Progenitor cell of endocrine pancreas (in vitro differentiated cells): Measurements from ENCODE around the gene HMX1. TPM values are rescaled to one million over a fixed set of nuclear protein-coding genes. Genes with fewer than 3 reads are reported as not detected.

ENCODE experiments used
- DNase-seq: peaks from one replicate; pipeline ENCODE4 v3.0.0; 2021; ENCODE audit warnings: low spot score; ENCODE audit not compliant: unreplicated experiment
- H3K27ac Mint-ChIP-seq: 2 replicates; pipeline ENCODE4 v1.8.0; 2021; ENCODE audit warnings: mild to moderate bottlenecking, moderate library complexity, mixed read lengths
- H3K27me3 Mint-ChIP-seq: 2 replicates; pipeline ENCODE4 v1.8.0; 2021; ENCODE audit warnings: mixed read lengths
- H3K36me3 Mint-ChIP-seq: 2 replicates; pipeline ENCODE4 v1.8.0; 2022; ENCODE audit warnings: mixed read lengths; ENCODE audit not compliant: insufficient read depth
- H3K4me1 Mint-ChIP-seq: 2 replicates; pipeline ENCODE4 v1.8.0; 2021; ENCODE audit warnings: low read depth, mixed read lengths
- H3K4me3 Mint-ChIP-seq: 2 replicates; pipeline ENCODE4 v1.8.0; 2021; ENCODE audit warnings: low read depth, mild to moderate bottlenecking, moderate library complexity, mixed read lengths
- H3K9me3 Mint-ChIP-seq: 2 replicates; pipeline ENCODE4 v1.8.0; 2021; ENCODE audit warnings: low read depth, mixed read lengths
- total RNA-seq: library from RNA; stranded (reverse); gene quantifications from 2 replicates; pipeline ENCODE4 v1.2.1, GENCODE V29; 2021
- TF ChIP-seq, protein P1 (sequence below): fragments of 200-600 bp; sonication (generic); IDR thresholded peaks from one replicate; pipeline ENCODE4 v1.5.0; 2021; ENCODE audit warnings: antibody characterized with exemption, mild to moderate bottlenecking; ENCODE audit not compliant: unreplicated experiment

The HMX1 gene
- total RNA-seq, 1 donor from 2014 or later, result 0.65 TPM

DNA sequence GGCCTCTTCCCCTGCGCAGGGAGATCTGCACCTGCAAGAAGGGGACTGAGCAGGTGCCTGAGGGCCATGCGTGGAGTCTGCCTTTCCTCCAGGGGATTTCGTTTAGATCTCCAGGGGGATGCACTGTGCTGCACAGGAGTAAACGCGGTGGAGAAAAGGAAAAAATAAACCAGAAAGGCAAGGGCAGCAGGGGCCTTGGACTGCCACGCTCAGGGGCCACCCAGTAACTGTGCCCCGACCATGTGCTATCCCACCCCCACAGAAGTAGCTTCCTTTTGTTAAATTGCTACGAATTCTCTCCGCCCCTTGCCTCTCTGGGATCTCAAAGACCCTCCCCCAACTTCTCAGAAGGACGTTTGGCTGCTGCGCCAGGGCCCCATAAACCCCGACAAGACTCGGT, 17.2 kb upstream of the HMX1 start:
- no peak for DNase-seq
- no peaks in the 10 kb centered on the region for H3K36me3 Mint-ChIP-seq
- H3K4me3 Mint-ChIP-seq, result no peak overlapping the region
- H3K9me3 Mint-ChIP-seq, result no peaks in the 10 kb centered on the region
- TF ChIP-seq, protein P1, sequence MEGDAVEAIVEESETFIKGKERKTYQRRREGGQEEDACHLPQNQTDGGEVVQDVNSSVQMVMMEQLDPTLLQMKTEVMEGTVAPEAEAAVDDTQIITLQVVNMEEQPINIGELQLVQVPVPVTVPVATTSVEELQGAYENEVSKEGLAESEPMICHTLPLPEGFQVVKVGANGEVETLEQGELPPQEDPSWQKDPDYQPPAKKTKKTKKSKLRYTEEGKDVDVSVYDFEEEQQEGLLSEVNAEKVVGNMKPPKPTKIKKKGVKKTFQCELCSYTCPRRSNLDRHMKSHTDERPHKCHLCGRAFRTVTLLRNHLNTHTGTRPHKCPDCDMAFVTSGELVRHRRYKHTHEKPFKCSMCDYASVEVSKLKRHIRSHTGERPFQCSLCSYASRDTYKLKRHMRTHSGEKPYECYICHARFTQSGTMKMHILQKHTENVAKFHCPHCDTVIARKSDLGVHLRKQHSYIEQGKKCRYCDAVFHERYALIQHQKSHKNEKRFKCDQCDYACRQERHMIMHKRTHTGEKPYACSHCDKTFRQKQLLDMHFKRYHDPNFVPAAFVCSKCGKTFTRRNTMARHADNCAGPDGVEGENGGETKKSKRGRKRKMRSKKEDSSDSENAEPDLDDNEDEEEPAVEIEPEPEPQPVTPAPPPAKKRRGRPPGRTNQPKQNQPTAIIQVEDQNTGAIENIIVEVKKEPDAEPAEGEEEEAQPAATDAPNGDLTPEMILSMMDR, result no peak
- no peaks in the 10 kb centered on the region for H3K4me1 Mint-ChIP-seq
- peaks cover 89% of the 10 kb centered on the region for H3K27me3 Mint-ChIP-seq
- H3K27ac Mint-ChIP-seq, result no peak overlapping the region

DNA sequence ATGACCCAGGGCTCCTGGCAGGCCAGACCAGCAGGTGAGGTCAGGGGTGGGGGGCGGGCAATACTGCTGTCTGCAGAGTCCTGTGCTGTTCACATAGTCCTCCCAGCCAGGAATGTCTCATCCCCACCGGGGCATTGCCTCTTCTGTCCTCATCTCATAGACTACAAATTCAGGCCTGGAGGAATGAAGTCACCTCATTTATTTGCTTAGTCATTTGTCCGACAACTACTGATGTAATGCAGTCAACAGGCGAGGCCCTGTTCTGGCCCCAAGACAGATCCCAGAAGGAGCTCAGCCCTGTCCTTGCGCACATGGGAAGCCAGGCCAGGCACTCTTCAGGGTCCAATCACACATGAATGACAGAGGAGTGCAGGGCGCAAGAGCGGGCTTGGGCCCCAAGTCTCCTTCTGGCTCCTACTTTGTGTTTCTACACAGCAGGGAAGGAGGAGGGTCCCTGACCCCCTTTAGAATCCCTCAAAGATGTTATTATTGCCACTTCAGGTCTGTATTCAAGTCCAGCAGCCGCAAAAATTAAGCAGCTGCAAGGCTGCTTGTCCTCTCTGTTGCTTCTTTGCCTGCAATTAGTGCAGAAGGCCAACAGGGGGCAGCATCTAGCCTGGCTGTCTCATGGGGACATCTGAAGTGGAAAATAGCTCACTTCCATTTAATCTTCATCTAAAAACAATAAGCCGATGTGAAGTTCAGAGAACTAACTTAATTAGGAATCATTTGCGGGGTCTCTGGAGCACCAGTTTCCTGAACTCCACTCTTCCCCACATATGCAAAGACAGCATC, 15.2 kb upstream of the HMX1 start:
- no peak for DNase-seq
- H3K36me3 Mint-ChIP-seq, result no peaks in the 10 kb centered on the region
- peaks cover 84% of the 10 kb centered on the region for H3K27me3 Mint-ChIP-seq
- no peak overlapping the region for H3K4me3 Mint-ChIP-seq
- no peak overlapping the region for H3K27ac Mint-ChIP-seq
- TF ChIP-seq, protein P1, result peak; percentile 44
- H3K9me3 Mint-ChIP-seq, result no peaks in the 10 kb centered on the region
- no peaks in the 10 kb centered on the region for H3K4me1 Mint-ChIP-seq

DNA sequence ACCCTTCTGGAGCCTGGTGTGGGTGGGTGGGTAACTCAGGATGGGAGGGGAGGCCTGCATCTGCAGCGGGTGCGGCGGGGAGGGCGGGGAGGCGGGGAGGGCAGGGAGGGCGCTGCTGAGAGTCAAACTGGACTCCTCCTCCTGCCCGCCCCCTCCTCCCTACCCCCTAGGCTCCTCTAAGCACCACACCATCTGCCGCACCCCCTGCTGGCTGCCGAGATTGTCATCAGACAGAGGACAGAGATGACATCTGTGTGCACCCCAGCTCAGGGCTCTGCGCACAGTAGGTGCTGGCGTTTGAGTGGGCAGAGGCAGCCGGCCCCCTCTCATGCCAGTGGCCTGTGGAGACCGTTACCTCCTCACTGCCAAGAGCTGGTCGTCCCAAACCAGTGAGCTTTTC, 10.6 kb upstream of the HMX1 start:
- H3K27me3 Mint-ChIP-seq, result peaks cover 81% of the 10 kb centered on the region
- no peaks in the 10 kb centered on the region for H3K36me3 Mint-ChIP-seq
- H3K4me3 Mint-ChIP-seq, result no peak overlapping the region
- no peaks in the 10 kb centered on the region for H3K4me1 Mint-ChIP-seq
- no peak for DNase-seq
- no peak overlapping the region for H3K27ac Mint-ChIP-seq
- no peaks in the 10 kb centered on the region for H3K9me3 Mint-ChIP-seq
- TF ChIP-seq, protein P1, result no peak

DNA sequence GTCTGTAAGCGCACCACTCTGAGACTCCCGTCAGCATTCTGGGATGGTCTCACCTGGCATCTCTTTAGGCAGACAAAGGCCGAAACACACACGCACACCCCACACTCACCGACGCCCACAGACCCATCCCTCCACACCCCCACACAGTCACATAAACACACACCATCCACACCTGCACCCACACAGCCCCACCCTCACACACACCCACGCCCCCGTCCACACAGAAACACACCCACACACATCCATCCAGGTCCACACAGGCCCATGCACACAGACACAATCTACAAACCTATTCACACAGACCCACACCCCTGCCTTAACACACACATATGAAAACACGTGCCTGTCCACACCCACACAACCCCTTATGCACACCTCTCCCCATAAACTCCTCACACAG, 9.2 kb upstream of the HMX1 start:
- Mint-ChIP-seq H3K4me1 (no peaks in the 10 kb centered on the region), H3K36me3 (no peaks in the 10 kb centered on the region), H3K27ac (no peak overlapping the region), H3K27me3 (peaks cover 84% of the 10 kb centered on the region), H3K9me3 (no peaks in the 10 kb centered on the region), H3K4me3 (no peak overlapping the region)
- TF ChIP-seq, protein P1, result no peak
- DNase-seq, result no peak

DNA sequence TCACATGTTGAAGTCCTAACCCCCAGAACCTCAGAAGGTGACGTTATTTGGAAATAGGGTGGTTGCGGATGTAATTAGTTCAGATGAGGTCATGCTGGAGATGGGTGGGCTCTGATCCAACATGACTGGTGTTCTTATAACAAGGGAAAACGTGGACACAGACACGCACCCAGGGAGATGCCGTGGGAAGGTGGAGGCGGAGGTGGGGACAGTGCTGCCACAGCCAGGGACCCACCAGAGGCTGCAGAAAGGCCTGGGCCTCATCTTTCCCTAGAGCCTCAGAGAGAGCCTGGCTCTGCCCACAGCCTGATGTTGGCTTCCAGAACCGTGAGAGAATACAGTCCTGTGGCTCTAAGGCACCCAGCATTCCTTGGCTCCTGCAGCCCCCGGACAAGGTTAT, 7.9 kb upstream of the HMX1 start:
- no peak overlapping the region for H3K4me3 Mint-ChIP-seq
- H3K27me3 Mint-ChIP-seq, result peaks cover 89% of the 10 kb centered on the region
- no peak for DNase-seq
- TF ChIP-seq, protein P1, result no peak
- no peaks in the 10 kb centered on the region for H3K36me3 Mint-ChIP-seq
- H3K4me1 Mint-ChIP-seq, result no peaks in the 10 kb centered on the region
- no peak overlapping the region for H3K27ac Mint-ChIP-seq
- H3K9me3 Mint-ChIP-seq, result no peaks in the 10 kb centered on the region
